Measurements from ENCODE around the gene PDCD4. TPM values are rescaled to one million over a fixed set of nuclear protein-coding genes. Genes with fewer than 3 reads are reported as not detected.

PDCD4 gene
- total RNA-seq, 2 donors from 2014 or later: 22.1 to 22.6 TPM

DNA sequence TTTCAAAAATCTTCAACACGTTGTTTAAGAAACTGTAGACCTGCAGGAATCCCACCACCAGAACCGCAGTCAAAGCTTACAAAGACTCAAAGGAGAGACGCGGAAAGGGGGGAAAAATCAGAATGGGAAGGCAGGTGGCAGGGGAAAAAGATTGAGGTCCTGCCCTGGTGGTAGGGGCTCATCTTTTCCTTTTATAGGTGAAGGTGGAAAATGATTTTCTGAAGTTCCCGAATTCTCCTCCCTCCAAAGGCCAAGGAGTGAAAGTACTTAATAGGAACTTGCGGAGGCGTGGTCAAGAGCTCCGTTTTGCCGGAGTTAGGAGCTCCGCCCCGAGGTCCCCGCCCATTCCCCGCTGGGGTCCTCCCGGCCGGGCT, 46.5 kb downstream of the PDCD4 start:
- TF ChIP-seq, protein P1, sequence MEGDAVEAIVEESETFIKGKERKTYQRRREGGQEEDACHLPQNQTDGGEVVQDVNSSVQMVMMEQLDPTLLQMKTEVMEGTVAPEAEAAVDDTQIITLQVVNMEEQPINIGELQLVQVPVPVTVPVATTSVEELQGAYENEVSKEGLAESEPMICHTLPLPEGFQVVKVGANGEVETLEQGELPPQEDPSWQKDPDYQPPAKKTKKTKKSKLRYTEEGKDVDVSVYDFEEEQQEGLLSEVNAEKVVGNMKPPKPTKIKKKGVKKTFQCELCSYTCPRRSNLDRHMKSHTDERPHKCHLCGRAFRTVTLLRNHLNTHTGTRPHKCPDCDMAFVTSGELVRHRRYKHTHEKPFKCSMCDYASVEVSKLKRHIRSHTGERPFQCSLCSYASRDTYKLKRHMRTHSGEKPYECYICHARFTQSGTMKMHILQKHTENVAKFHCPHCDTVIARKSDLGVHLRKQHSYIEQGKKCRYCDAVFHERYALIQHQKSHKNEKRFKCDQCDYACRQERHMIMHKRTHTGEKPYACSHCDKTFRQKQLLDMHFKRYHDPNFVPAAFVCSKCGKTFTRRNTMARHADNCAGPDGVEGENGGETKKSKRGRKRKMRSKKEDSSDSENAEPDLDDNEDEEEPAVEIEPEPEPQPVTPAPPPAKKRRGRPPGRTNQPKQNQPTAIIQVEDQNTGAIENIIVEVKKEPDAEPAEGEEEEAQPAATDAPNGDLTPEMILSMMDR (IDR thresholded peaks at IDR 0.05): peak in 1 of 2 donors; percentile 32
- DNase-seq (ENCODE audit: low spot score): peak; percentile 96
- H3K27ac ChIP-seq: peak overlapping the region; percentile 98 to 99
- H3K36me3 ChIP-seq: no peaks in the 10 kb centered on the region
- H3K4me3 ChIP-seq: peak overlapping the region; percentile 67 to 75
- no peaks in the 10 kb centered on the region for H3K9me3 ChIP-seq
- H3K27me3 ChIP-seq: no peaks in the 10 kb centered on the region
- peaks cover 0 to 24% of the 10 kb centered on the region in 2 donors for H3K4me1 ChIP-seq

DNA sequence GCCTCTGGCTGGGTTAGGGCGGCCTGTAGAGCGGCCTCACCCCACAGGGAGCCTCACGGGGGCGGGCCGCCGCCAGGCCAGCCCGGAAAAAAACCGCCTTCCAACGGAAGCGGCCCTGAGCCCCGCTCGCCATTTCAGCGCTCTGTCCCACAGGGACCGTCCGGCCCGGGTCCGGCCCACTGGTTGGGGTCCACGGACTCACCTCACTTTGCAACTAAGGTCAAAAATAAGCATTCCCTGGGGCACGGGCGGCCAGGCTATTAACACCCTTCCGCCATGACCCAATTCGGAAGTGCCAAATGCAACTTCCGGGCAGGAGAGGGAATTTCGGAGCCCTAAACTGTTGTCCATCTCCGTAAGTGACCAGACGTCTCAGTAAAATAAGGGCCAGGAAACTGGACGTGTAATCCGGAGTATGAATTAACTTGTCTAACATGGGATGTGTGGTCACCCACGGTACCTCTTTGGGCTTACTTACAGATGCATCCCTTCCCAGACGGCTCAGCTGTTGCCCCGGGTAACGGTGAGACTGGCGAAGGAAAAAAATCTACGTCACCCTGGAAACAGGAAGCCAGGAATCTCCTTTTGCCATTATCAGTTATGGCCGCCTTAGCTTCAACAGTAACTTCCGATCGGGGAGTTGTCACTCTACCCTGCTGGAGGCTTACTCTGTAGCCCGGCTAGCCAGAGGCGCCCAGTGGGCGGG, 47.1 kb downstream of the PDCD4 start, which contains the start of gene BBIP1:
Gene BBIP1 (minus strand): TSS at position 538 of the 706 bp plus-strand sequence. CDS start 1,023 bp downstream, outside the sequence.
- TF ChIP-seq, protein P1 (IDR thresholded peaks at IDR 0.05): peak in 1 of 2 donors; percentile 4
- Histone ChIP-seq H3K27me3 (no peaks in the 10 kb centered on the region), H3K36me3 (no peaks in the 10 kb centered on the region), H3K4me1 (peaks cover 0 to 28% of the 10 kb centered on the region in 2 donors), H3K27ac (peak within 1 kb of the TSS; percentile 98 to 99), H3K4me3 (peak within 1 kb of the TSS; percentile 80 to 82), H3K9me3 (no peaks in the 10 kb centered on the region)
- no peak for DNase-seq (ENCODE audit: low spot score)

DNA sequence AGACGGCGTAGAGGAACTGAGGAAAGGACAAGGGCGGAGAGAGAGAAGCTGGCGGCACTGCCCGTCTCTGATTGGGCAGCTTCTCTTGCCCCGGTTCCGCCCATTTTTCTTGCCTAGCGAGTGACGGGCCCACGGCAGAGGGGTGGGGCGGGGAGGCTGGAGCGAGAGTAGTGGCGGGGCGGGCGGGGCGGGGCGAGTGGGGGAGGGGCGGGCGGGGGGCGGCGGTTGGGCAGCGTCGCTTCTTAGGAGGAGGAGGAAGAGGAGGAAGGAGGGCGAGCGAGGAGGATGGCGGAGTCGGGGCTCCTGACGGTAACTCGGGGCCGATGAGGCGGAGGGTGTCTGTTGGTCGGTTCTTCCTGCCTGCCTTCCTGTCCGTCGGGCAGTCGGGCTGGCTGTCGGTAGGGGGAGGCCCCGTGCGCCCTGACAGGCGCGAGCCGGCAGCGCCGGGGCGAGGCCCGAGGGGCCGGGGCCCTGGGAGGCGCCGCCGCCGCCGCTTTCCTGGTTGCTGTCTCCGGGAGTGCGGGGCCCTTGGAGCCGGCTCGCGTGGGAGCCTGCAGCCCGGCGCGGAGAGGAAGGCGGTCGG, 47.7 kb downstream of the PDCD4 start, which contains the start of gene SHOC2:
Gene SHOC2 (plus strand): TSS at position 256 of the 583 bp plus-strand sequence. CDS start 44,755 bp downstream, outside the sequence.
- Histone ChIP-seq H3K27ac (peak within 1 kb of the TSS; percentile 98 to 99), H3K4me3 (peak within 1 kb of the TSS; percentile 80 to 82), H3K27me3 (no peaks in the 10 kb centered on the region), H3K9me3 (no peaks in the 10 kb centered on the region), H3K36me3 (no peaks in the 10 kb centered on the region), H3K4me1 (peaks cover 0 to 35% of the 10 kb centered on the region in 2 donors)
- TF ChIP-seq, protein P1 (IDR thresholded peaks at IDR 0.05): peak in 1 of 2 donors; percentile 44
- DNase-seq (ENCODE audit: low spot score): peak; percentile 99

DNA sequence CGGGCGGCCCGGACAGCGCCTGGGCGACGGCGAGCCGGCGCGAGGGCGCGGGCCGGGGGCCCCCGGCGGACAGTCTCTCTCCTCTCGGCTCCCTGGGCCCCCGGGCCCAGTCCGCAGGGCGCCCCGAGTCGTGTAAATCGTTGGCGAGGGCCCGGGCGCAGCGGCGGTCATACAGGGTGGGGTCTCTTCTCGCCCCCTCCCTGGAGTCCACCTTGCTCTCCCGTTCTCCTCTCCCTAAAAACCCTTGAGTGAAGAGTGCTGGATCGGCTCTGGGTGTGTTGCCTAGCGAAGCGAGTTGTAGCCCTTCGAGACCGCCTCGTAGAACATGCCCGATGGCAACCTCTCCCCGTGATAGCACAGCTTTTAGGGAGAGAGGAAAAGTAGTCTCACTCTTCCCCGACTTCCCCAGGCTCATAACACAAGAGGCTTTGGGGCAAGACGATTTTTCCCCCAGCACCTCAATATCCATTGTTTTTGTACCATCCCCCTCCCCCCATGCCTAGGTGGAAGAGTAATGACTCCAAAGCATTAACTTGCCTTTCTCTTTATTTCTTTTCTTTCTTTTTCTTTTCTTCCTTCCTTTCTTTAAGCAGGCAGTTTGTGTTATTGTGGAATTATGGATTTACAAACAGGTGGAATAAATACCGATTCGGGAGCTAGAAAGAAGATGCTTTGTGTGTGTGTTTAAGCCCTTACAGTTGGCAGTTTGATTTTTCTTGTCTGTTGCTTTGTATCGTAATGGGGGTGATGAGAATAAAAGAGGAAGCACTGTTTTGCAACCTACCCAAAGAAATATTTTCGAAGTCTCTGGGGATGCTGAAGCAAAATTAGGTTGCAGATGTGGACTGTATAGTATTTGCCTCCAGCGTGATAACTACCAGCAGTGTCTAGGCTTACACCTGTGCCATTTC, 48.5 kb downstream of the PDCD4 start:
- peak overlapping the region; percentile 98 to 99 for H3K27ac ChIP-seq
- peak; percentile 62 for DNase-seq (ENCODE audit: low spot score)
- H3K27me3 ChIP-seq: no peaks in the 10 kb centered on the region
- H3K4me3 ChIP-seq: peak overlapping the region; percentile 80 to 82
- no peaks in the 10 kb centered on the region for H3K36me3 ChIP-seq
- H3K9me3 ChIP-seq: no peaks in the 10 kb centered on the region
- TF ChIP-seq, protein P1 (IDR thresholded peaks at IDR 0.05): no peak
- H3K4me1 ChIP-seq: peaks cover 0 to 36% of the 10 kb centered on the region in 2 donors

DNA sequence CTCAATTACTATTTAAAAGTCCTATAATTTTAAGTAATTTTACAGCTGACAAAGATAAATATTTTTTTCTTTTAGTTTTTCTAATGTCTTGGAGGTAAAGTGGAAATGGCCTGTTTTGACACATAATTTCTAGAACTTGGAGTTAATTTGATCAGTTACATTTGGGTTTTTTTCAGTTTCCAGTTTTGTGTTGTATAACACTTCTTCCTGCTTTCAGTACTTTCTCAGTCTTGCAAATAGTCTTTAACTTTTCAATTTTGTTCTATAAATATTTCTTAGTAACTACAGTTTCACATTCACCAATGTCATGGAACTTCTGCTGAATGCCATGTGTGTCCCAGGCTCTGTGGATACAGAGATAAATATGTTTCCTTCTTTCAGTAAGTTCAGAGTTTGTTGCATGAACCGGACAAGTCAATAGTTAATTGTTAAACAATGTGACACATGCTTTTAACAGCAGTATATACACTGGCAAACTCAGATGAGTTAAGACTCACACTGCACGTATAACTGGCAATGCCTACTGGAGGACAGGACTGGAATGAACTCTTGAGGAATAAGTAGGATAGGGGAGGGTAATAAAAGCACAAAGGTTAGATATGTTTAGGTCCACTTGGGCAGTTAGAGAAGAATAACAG, 52.2 kb downstream of the PDCD4 start:
- Histone ChIP-seq H3K36me3 (no peaks in the 10 kb centered on the region), H3K9me3 (no peaks in the 10 kb centered on the region), H3K4me1 (peaks cover 0 to 31% of the 10 kb centered on the region in 2 donors), H3K27me3 (no peaks in the 10 kb centered on the region), H3K27ac (no peak overlapping the region), H3K4me3 (no peak overlapping the region)
- DNase-seq (ENCODE audit: low spot score): no peak
- TF ChIP-seq, protein P1 (IDR thresholded peaks at IDR 0.05): no peak

Data from right atrium auricular region (tissue), 2 donors.